Urothelium cell line (cell line): ENCODE results near the gene TJP2.

Source experiments
- DNase-seq: peaks from one replicate; pipeline ENCODE4 v3.0.0; 2011; ENCODE audit warnings: low spot score, mixed read lengths
- FAIRE-seq: peaks from 2 replicates; lab custom pipeline; 2011; peaks lifted over from hg19 to GRCh38; lab: Jason Lieb, UNC

The TJP2 gene

DNA sequence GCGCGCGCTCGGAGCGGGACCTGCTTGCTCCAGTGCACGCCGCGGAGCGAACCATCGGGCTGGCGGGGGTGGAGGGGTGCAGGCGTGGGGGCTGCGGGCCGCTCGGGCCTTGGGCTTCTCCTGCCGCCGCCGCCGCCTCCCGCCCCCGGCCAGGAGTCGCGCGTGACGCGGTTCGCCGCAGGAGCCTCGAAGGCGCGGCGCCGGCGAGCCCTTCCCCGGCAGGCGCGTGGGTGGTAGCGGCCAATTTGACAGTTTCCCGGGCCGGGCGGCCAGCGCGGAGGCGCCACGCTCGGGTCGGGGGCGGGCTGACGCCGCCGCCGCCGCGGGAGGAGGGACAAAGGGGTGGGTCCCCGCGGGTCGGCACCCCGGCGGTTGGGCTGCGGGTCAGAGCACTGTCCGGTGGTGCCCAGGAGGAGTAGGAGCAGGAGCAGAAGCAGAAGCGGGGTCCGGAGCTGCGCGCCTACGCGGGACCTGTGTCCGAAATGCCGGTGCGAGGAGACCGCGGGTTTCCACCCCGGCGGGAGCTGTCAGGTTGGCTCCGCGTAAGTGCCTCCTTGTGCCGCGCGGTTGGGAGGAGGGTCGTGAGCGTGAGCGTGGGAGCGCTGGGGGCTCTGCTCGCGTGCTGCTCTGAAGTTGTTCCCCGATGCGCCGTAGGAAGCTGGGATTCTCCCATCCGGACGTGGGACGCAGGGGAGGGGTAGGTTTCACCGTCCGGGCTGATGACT is at the start of gene TJP2:
TSS of gene TJP2 (plus strand) at position 387 of the 725 bp plus-strand sequence. CDS start at position 483, 96 bp downstream.
- FAIRE-seq (no peak), DNase-seq (peak; percentile 43)

DNA sequence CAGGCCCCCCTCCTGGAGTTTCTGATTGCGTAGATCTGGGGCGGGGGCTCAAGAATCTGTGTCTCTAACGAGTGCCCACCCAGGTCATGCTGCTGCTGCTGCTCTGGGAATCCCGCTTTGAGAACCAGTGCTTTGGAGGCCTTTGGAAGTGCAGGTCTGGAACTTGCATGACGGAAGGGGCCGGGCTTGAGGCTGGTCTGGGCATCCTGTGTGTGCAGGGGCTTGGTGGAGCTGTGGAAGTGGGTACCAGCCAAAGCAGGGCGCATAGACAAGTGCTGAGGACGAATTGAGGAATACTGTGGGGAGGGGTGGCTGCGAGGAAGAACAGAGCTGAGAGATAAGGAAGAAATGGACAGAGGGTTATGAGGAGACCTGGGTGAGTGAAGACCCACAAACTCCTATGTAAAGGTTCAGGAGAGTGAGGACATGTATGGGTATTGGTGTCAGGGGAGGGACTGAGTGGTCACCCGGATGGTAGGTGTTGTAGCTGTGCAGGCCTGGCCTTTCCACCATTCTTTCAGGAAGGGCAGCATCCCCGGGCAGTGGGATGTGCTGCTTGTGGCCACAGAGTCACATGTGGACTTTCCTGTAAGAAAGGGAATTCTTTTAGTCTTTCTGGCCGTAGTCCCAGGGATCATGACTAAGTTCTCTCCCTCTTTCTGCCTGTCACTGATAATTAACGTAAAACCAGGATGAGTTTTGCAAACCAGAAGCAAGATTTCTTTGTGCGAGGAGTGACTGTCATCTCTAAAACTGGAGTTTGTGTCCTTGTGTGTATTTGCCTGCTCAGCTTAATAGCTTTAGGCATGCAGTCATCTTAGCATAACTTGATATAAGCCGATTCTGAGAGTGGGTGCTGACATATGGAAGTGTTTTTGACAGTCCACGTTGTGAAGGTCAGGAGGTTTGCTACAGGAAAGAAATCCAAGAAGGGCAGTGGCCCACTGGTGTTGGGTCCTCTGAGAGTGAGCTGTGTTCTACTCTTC is 43.3 kb upstream of the TJP2 start:
- FAIRE-seq (no peak), DNase-seq (peak; percentile 36)

DNA sequence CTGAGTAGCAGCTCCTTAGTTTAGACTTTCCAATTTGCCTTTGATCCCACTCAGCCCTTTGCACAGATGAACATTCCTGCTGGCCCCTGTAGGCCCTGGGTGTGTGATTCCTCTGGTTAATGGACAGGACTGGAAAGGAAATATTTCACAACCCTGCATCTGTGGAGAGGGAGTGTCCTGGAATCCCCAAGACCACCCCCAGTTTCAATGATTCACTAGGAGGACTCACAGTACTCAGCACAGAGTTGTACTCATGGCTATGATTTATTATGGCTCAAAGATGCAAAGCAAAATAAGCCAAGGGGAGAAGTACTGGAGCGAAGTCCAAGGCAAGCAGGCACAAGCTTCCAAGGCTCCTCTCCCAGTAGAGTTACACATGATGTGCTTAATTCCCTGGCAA is 42.4 kb upstream of the TJP2 start:
- peak; percentile 29 for DNase-seq
- FAIRE-seq, result no peak

DNA sequence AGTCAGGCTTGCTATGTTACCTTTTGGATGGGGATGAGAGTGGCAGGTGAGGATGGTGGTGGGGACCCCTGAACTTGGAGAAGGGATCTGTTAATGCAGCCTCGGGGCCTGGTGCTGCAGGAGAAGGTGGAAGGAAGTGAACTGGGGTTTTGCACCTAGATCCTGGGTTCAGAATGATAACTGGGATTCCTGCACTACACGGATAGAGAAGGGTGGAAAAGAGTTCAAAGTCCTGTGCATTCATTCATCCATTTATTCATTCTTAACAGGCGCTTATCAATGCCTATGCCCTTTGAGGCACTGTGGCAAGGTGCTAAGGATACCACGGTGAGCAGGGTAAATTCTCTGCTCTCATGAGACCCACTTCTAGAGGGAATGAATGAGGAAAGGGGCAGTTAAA is 41.7 kb upstream of the TJP2 start:
- DNase-seq (no peak), FAIRE-seq (no peak)

DNA sequence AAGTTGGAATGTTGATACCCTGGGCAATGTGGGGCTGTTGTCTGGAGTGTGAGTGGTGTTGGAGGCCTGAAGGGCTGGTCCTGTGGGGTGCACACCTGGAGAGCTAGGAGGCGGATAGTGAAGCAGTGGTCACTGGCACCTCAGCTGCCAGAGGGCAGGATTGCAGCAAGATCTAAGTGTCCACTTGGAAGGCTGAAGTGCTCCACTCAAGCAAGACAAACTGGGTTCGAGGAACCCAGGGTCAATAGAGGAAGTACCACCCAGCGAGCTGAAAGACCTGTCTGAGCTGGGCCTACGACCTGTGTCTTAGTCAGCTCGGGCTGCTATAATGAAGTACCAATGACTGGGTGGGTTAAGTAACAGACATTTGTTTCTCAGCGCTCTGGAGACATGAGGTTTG is 39.7 kb upstream of the TJP2 start:
- DNase-seq (no peak), FAIRE-seq (no peak)

DNA sequence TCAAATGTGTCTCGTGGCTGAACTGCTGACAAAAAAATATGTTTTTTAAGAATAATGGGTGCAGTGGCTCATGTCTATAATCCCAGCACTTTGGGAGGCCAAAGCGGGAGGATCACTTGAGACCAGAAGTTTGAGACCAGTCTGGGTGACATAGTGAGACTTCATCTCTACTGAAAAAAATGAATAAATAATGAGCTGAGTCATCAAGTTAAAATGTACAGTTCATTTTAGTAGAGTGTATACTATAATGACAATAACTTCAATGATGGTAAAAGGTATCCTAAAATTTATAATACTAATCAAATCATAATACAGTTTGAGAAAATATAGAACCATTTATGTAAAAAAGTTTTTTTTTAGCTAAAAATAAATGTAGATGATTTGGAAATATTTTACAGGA is 37.9 kb upstream of the TJP2 start:
- FAIRE-seq (no peak), DNase-seq (no peak)

DNA sequence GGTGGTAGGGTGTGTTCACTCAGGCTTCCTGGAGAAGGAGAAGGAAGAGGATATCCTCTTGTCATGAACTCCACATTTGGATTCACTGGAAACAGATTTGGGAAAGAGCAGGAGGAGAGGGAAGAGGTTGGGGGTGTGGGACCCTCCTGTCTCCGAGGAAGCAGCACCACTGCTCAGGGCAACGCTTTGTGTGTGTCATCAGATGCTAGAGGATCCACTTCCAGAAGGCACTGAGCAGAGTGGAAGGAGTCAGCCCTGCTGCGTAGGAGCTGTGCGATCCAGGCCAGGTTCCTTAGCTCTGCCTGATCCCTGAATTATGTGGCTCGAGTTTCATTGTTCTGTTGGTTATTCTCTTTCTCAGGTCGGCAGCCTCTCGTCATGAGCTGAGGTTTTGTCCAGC is 37.3 kb upstream of the TJP2 start:
- DNase-seq, result no peak
- no peak for FAIRE-seq

DNA sequence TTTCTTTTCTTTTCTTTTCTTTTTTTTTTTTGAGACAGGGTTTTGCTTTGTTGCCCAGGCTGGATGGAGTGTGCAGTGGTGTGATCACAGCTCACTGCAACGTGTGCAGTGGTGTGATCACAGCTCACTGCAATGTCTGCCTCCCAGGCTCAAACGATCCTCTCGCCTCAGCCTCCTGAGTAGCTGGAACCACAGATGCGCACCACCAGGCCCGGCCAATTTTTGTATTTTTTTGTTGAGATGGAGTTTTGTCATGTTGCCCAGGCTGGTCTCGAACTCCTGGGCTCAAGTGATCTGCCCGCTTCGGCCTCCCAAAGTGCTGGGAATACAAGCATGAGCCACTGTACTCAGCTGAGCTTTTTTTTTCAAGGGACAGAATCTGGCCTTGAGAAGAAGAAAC is 36.8 kb upstream of the TJP2 start:
- no peak for FAIRE-seq
- no peak for DNase-seq

DNA sequence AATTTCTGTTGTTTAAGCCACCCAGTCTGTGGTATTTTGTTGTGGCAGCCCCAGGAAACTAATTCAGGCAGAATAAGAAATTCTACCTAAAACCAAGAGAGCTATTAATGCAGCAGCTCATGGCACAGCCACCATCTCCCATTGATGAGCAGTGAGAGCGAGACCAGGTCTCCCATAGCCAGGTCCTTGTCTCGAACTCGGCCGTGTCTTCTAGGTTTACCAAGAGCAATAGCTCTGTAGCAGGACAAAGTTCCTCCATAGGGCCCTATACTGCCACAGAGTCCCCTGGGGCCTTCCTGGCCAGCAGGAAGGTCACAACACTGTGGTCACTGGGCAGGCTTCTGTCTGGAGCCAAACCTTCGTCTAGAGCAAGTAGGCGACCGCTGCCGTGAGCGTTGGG is 34.5 kb upstream of the TJP2 start:
- FAIRE-seq (no peak), DNase-seq (no peak)

DNA sequence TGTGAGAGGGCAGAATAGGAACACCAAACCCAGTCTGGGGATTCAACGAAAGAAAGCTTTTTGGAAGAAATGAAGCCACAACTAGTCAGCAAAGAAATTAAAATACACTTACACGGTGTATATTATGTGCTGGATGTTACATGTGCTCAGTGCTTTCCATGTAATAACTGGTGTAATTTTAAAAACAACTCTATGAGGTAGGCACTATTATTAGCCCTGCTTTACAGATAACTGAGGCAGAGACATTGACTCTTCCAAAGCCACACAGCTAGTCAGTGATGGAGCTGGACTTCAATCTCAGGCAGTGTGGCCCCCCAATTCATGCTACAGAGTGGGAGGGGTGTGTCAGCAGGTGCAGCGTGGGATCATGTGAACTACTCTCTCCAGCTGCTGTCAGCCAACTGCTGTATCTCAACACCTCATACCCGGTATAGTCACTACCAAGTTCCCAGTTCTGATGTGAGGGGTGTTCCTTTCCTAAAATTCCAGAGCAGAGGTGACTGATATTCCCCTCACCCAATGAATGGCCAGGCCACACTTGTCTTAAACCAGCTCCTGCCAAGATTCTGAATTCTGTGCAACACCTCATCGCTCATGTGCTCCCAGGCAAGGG is 33.8 kb upstream of the TJP2 start:
- DNase-seq (no peak), FAIRE-seq (no peak)

DNA sequence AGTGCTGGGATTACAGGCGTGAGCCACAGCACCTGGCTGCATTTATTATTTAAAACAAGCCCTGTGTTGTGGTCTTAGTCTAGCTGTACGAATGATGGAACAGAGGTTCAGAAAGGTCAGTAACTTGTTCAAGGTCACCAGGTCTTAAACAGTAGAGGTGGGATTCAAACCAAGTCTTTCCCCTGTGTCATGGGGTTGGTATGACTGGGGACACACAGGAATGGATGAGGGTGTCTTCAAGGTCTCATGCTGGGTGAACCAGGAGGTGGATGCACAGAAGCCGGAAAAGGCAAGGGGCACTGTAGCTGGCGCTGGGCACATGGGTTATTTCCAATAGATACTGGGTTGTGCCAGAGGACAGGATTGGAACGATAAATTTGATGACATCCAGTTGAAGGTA is 32.2 kb upstream of the TJP2 start:
- DNase-seq, result no peak
- no peak for FAIRE-seq

DNA sequence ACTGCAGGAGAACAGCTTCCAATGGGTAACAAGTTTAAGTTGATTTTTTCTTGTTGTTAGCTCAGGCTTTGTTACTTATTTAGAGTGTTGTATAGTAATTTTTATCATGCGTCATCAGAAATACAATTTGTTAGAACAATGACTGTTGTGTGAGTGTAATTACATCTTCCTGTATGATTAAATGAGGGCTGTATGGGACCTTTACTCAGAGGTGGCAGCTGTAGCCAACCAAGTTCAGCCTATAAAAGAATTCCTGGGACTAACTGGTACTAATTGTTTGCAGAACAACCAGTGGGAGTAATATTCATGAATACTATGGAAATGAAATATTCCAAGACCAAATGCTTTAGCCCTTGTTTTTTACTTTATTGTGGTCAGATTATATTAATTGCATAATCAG is 30.8 kb upstream of the TJP2 start:
- no peak for FAIRE-seq
- DNase-seq, result no peak

DNA sequence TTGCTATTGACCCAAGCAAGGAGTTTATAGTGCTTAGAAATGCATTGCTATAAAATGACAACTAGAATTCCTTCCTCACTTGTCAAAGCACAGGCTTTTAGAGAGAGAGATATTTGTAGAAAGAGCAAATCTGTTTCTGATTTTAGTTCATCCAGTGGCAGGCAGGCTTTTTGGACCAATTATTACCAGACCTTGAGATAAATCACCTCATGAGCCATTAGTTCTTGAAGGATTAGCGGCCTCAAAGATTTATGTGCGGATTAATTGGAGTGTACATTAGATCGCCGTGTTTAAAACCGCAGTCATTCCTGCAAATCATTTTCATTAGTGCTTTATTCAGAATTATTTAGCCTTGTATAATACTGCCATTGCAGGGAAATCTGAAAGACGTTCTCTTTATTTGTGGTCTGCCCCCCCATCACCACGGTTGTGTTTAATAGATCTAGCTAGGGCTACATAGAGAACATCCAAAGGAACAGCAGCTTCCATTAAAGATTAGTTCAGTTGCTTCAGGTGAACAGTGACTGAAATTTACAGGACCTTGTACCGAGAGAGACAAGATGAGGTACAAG is 28.8 kb upstream of the TJP2 start:
- FAIRE-seq, result no peak
- DNase-seq, result no peak

DNA sequence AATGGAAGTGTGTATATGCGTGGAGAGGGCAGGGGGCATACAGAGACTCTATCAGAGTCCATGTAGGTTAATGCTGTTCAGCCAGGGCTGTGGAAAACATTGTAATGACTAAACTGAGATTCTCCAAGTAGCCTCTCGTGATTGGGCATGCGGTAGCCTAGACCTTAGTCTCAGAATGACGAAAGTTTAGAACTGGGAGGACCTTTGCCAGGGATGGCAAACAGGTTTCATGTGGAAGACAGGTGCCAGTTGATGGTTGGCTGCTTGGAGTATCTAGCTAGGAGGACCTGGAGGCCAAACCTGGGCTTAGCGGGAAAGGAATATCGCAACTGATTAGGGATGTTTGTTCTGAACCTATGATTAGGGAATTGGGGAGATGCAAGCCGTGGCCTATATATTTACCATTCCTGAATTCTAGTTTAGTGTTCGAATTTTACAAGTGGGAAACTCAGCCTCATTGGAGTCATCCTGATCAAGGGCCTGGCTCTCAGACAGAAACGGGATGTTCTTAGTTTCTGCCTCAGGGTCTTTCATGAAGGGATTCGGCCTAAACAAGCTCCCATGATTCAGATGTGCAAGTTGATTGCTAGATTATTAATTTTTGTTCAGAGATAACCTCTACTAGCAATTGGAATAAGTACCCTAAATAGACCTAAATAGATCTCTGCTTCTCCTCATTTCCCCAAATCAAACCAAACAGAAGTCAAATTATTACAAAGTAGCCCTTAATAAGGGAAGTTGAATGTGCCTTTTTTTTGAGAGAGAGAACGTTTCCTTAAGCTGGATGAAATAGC is 26.8 kb upstream of the TJP2 start:
- FAIRE-seq (no peak), DNase-seq (no peak)

DNA sequence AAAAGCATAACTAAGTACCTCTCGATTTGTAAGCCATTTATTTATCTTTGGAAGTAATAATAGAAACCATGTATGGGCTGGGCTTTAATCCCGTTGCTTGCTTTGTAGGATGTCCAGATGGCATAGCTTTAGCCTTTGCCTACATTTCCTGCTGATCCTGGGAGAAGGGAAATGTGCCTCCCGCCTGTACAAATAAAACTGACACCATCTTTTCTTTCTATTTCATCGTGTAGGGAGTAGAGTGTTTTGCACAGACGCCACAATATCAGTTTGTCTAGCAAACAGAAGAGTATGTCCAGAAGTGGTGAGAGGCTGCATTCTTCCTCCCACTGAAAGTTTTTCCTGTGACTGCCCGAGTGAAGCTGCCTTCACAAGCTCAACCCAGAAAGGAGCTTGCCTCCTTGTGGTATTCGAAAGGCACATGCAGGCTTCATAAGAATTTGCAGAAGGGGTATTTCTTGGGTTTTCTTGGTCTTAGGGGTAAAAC is 24.7 kb upstream of the TJP2 start:
- FAIRE-seq (no peak), DNase-seq (no peak)

DNA sequence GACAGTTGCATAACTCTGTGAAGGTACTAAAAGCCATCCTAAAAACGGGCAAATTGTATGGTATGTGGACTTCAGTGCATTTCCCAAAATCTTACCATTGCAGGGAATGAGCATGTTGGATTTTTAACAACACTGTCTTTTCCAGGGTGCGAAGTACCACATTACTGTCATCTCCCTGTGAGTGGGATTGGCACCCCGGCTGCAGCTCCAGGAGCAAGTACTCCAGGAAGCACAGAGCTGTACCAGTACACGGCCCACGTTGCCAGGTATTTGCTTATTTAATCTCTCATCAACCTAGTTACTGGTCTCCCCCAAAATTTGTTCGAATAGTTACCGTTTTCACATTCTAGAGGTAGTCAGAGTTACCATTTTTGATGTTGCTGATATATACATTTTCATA is 22.6 kb upstream of the TJP2 start:
- DNase-seq, result no peak
- FAIRE-seq, result no peak

DNA sequence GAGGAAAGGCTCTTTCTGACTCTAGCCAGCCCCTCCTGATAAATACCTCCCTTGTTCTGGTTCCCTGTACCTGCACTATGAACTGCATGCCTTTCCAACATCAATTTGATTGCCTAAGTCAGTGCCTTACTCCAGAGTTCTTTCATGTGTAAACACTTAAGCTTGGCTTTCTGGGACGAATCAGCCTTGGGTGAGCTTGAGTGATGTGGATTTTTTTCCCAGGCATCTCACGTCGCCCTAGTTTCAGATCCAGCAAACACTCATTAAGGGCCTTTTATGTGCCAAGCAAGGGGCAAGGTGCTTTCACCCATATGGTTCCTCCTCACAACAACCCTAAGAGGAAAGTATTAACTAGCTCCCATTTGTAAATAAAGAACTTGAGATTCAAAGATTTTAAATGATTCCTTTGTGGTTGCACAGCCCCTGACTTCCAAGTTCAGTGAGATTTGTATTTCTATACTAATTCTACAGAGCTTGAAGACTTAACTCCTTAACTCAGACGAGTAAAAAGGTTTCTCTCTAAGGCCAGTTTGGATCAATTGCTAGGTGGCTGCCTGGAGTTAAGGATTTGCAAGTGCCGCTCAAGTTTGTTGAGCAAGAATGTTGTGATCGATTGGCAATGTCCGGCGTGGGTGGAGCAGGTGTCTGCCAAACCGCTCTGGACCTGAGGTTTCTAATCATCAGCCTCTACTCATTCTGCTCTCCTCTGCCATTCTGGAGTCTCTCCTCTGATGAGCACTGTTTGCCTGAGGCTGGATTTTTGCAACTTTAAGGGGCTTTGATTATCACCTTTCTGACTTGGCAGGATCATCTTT is 20.2 kb upstream of the TJP2 start:
- FAIRE-seq (no peak), DNase-seq (no peak)

DNA sequence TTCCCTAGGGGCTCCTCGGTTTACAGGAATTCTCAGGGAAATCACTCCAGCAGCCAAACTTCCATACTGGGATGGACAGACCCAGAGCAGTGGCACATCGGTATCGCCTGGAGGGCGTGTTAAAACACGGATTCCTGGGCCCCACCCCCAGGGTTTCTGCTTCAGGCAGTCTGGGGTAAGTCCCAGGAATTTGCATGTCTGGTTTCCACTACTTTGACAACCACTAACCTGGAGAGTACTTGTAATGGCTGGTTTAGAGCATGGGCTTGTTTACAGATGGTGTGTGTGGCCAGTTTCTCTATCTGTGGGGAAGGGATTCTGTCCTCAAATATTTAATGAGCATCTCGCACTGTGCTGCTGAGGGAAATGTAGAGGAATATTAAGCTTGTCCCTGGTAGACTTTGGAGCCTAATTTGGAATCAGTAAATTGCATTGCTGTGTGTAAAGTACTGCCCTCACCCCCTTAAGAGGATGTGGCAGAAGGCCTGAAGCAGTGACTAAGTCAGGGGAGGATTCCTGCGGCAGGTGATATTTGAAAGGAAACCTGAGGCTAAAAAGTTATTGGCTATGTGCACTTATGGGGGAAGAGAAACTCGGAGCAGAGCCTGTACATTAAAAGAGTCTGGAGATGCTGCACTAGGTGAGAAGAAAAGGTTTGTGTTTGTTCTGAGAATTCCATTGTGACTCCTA is 18.6 kb upstream of the TJP2 start:
- DNase-seq (no peak), FAIRE-seq (no peak)
